Pons (tissue), 1 donor: ENCODE data around the gene GNG11.
"Not testable (repeated sequence)": the region's sequence is repeated elsewhere in the genome, so short reads cannot be mapped to it uniquely, and the experiment has no call there.

Experiments used
- DNase-seq: peaks from one replicate; pipeline ENCODE4 v3.0.0-alpha.2; 2016; ENCODE audit warnings: low spot score

GNG11 gene

GRCh38 chr7:93921607-93922566 is at the start of gene GNG11:
GNG11 (plus strand) TSS chr7:93921735; CDS start chr7:93922138, 403 bp downstream.
- peak; percentile 23 for DNase-seq

- no peak for DNase-seq
Measured at GRCh38 chr7:93873998-93874574, 47.4 kb upstream of the GNG11 start.

- DNase-seq, result no peak
Measured at GRCh38 chr7:93877742-93878141, 43.8 kb upstream of the GNG11 start.

- DNase-seq, result no peak
Measured at GRCh38 chr7:93879356-93879755, 42.2 kb upstream of the GNG11 start.

- no peak for DNase-seq
Measured at GRCh38 chr7:93882468-93882867, 39.1 kb upstream of the GNG11 start.

- no peak for DNase-seq
Measured at GRCh38 chr7:93883078-93883916, 38.2 kb upstream of the GNG11 start.

GRCh38 chr7:93883917-93884345 is 37.6 kb upstream of the GNG11 start:
- no peak for DNase-seq

- DNase-seq, result no peak
Measured at GRCh38 chr7:93884541-93884940, 37.0 kb upstream of the GNG11 start.

- DNase-seq, result no peak
Measured at GRCh38 chr7:93889261-93889660, 32.3 kb upstream of the GNG11 start.

GRCh38 chr7:93890041-93890463 is 31.5 kb upstream of the GNG11 start:
- no peak for DNase-seq

- no peak for DNase-seq
Measured at GRCh38 chr7:93890464-93891068, 31.0 kb upstream of the GNG11 start, which contains the start of gene TFPI2. TFPI2 (minus strand) TSS chr7:93890753; CDS start chr7:93890678, 75 bp downstream.

GRCh38 chr7:93894426-93894825 is 27.1 kb upstream of the GNG11 start:
- no peak for DNase-seq

GRCh38 chr7:93894966-93895640 is 26.4 kb upstream of the GNG11 start:
- DNase-seq, result no peak

- no peak for DNase-seq
Measured at GRCh38 chr7:93895859-93896600, 25.5 kb upstream of the GNG11 start.

GRCh38 chr7:93897680-93898079 is 23.9 kb upstream of the GNG11 start:
- DNase-seq, result no peak

GRCh38 chr7:93902777-93903423 is 18.6 kb upstream of the GNG11 start:
- DNase-seq, result peak; percentile 46

GRCh38 chr7:93906267-93906666 is 15.3 kb upstream of the GNG11 start, which contains the start of gene GNGT1:
GNGT1 (plus strand) TSS chr7:93906567; CDS start chr7:93906747, 180 bp downstream.
- no peak for DNase-seq

GRCh38 chr7:93910076-93910994 is 11.2 kb upstream of the GNG11 start:
- peak; percentile 24 for DNase-seq

GRCh38 chr7:93911242-93911641 is 10.3 kb upstream of the GNG11 start:
- DNase-seq, result not testable (repeated sequence)
